GM18517 (cell line): Measurements from ENCODE around the gene LDLRAD4.

ENCODE experiments used
- ATAC-seq: cut with Tn5 transposase; IDR thresholded peaks from one replicate; pipeline ENCODE4 v1.9.1; 2021; ENCODE audit warnings: mild to moderate bottlenecking, moderate library complexity; ENCODE audit not compliant: unreplicated experiment

LDLRAD4 gene

DNA sequence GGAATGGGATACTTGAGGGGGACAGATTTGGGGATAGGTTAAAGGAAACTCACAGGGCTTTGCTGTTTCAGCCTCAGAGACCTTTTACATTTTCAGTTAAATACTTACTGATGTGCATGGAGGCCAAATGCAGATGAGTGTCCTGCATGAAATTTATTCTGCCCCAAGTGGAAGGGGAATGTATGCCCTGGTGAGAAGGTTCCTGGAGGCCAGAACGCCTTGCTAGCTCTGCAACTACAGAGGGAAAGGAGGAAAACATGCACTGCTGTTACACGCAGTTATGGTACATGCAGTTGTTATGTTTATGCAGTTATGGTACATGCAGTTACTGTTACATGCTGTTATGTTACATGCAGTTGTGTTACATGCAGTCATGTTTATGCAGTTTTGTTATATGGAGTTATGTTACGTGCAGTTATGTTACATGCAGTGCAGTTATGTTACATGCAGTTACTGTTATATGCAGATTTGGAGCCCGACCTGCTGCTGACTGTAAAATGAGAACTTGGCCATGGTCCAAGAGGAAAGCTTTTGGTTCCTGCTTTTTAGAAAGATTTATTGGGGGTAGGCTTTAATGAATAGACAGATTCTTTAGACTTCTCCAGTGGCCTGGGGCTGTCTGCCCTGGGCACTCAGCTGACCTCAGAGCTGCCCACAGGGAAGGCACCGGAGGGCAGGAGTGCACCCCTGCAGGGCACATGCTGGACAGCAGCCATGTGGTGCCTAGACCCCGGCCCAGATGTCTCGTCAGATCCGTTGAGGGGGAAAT is 84.1 kb downstream of the LDLRAD4 start:
- ATAC-seq: no peak

DNA sequence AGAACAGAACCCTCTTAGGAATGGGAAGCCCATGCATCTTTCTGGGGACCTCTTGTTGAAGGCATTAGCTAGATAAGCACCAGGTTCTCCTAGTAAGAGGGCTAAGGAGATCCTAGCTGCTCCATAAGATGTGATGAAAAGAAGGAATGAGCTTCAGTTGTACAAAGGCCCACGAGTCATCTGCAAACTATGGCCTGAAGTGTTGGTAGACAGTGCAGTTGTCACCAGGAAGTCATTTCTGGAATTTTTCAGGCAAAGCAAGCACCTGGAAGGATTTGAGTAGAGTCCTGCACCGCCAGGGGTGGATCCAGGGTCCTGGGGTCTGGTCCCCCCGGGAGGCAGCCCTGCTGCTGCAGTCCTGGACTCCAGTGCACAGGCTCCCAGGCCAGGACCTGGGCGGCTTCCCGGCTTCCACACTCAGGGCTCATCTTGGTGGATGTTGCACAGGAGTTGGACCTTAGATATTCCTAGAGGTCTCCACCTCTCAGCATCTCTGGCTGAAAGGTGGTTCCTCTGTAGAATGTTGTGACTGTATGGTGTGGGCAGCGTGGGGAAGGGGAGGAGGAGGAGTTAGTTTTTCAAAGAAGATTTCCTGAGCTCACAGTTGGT is 85.3 kb downstream of the LDLRAD4 start:
- ATAC-seq: no peak

DNA sequence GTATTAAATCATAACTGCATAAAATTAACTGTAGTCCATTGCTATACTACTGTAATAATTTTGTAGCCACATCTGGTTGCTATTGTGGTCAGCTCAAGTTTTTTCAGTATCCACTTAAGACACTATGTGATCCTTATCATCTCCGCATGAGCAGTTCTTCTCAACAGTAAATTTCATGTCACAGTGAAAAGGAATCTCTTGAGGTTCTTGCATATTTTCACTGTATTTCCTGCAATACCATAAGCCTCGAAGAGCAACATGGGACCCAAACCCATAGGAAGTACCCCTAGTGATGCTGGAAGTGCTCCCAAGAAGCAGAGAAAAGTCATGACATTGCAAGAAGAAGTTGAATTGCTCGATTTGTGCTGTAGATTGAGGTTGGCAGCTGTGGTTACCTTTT is 86.7 kb downstream of the LDLRAD4 start:
- no peak for ATAC-seq

DNA sequence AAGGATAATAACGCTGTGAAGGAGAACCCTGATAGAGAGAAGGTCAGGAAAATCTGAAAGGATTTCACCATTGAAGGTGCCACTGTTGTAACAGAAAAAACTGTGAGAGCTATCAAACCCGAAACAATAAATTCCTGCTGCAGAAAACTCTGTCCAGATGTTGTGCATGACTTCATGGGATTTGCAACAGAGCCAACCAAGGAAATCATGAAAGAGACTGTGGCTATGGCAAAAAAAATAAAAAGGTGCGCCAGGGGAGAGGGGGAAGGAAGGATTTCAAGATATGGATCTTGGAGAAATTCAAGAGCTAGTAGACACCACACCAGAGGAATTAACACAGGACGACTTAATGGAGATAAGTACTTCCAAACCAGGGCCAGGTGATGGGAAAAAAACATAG is 88.0 kb downstream of the LDLRAD4 start:
- ATAC-seq: no peak

DNA sequence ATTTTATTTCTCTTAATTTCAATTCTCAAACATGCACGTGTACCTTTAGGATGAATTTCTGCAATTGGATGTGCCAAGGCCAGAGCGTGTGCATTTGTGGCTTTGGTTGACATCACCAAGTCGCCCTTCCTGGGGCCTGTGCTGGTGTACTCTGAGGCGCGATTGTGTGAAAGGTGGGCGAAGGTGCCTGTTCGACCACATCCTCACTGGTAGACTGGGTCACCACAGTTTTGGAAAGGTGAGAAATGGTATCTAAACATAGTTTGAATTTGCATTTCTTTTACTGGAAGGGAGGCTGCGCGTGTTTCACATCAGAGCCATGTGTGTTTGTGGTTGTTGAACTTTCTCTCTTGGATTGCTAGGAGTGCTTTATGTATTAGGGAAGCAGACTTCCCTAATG is 89.8 kb downstream of the LDLRAD4 start:
- no peak for ATAC-seq

DNA sequence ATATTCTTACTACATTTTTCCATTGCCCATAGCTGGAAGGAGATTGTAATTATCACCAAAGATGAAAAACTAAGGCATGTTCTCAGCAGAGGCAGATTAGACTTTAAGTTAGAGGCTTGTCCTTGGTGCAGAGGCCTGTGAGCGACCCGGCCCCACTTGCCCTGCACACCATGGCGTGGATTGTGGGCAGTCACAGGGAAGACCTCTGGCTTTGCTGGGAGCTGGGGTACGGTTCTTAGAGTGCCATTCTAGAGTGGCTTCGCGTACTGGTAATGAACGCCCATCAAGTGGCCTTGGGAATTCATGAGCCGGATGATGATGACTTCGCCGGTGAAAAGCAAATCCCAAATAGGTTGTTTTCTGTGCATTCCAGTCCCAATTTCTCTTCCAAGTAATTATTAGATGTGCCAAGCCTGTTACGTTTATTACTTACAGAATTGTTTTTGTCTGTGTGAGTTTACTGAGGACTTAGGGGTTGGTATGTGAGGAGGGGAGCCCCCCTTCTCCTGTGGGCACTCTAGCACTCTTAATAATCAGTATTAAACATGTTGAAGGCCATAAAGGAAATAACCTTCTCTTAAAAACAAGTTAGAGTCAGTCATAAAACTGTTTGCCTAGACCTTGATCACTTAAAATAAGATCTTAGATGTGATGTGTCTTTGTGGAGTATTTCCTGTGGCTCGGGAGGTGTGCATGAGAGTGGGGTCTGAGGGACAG is 90.6 kb downstream of the LDLRAD4 start:
- ATAC-seq: no peak

DNA sequence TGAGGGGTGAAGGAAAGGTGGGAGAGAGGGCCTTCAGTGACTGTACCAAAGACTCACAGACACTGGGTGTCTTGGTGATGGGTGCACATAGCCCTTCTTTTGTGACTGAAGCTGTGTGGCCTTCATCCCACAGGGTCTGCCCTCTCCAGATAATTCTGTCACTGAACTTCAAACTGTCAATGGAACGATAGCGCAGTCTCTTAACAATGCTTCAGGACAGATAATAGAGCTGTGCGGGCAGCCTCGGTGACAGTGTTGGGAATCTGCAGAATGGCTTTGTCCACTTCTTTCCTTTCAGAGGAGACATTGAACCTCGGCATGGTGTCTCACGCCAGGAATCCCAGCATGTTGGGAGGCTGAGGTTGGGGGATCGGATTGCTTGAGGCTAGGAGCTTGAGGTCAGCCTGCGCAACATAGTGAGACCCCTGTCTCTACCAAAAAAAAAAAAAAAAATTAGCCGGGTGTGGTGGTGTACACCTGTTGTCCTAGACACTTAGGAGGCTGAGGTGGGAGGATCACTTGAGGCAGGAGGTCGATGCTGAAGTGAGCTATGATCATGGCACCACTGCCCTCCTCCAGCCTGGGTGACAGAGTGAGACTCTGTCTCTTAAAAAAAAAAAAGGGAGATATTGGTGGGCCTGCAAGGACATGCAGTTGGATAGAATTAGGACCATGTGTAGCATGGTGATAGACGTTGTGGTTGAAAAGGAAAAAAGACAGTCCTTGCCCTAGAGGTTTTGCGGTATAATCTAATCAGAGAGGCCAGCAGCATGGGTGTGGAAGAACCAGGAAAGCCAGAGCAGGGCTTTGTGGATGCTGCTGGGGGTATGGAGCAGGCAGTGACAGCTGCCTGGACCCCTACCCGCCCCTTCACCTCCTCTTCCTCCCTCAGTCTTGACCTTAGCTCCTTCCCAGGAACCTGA is 91.4 kb downstream of the LDLRAD4 start:
- no peak for ATAC-seq

DNA sequence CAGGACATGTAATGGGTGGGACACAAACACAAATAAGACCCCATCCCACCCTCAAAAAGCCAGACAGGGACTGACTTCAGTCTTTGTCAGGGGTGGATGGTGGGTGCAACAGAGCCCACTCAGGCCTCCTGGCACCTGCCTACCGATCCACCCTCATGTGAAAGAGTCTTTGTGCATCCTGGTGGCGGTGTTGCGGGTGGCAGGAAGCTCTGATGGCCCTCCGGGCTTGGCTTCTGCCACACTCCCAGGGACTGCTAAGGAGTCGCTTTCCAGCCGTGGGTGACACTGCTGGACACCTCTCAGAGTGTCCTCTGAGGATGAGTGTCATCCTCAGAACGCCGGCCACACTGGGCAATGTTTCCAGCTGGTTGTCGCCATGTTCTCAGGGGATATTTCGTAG is 92.6 kb downstream of the LDLRAD4 start:
- no peak for ATAC-seq

DNA sequence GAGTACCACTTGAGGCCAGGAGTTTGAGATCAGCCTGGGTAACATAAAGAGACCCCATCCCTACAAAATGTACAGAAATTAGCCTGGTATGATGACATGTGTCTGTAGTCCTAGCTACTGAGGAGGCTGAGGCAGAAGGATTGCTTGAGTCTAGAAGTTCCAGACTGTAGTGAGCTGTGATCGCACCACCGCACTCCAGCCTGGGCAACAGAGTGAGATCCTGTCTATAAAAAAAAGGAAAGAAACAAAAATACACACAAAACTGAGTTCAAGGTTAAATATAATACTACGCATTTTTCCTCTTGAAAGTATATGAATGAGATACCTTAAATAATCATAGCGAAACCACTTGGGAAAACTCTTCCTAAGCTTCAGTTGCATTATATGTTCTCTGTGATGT is 94.0 kb downstream of the LDLRAD4 start:
- no peak for ATAC-seq

DNA sequence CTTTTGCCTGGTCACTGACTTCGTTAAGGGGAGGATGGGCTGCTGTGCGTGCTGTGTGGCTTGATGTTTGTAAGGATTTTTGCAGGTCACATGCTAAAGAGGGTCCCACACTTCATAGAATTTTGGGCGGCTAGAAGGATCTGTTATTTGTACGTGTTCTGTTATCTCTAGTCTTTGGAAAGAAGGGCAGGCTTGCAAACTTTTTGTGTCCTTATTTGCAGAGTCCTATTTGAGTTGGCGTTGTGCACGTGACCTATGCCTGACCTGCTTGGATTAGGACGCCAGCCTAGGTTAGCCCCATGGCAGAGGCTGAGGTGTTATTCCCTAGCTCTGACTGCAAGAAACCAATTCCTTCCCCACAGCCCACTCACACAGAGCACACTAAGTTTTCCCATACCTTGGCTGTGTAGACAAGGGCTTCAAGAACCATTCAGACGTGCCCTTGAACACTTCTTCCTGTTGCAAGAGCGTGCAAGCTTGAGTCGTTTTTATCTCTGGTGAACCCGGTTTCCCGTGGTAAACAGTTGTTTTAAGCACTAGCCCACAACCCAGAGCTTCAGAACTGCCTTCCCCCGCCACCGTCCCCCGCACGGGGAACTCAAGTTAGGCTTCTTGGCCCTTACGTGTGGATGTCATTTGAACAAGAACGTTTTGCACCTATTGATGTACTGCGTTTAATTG is 94.6 kb downstream of the LDLRAD4 start:
- no peak for ATAC-seq

DNA sequence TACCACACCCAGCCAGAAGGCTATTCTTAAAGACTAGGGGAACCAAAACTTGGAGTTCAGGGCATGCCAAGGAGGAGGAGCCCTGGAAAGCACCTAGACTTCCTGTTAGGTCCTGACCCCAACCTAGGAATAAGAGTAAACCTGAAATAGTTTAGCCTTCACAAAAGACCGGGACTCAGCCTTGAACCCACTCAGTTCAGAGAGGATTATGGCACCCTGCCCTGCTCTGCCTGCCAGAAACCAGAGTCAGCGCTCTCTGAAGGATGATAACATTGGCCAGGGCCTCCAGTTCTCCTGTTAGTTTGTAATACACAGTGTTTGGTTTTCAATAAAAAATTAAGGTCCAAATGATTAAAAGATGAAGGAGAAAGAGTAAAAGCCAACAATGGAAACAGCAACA is 96.4 kb downstream of the LDLRAD4 start:
- ATAC-seq: no peak

DNA sequence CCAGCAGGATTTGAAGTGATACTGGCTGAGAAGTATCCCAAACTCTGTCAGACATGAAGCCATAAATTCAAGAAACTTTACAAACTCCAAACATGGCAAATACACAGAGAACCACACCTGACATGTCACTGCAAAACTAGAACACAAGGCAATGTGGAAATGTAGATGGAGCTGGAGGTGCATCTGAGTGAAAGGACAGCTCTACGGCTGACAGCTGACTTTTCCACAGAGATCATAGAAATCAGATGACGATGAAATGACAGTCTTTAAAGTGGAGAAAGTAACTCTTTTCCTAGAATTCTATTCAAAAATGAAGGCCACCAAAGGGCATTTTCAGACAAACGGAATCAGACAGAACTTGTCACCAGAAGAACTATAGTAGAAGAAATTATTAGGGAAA is 97.5 kb downstream of the LDLRAD4 start:
- no peak for ATAC-seq

DNA sequence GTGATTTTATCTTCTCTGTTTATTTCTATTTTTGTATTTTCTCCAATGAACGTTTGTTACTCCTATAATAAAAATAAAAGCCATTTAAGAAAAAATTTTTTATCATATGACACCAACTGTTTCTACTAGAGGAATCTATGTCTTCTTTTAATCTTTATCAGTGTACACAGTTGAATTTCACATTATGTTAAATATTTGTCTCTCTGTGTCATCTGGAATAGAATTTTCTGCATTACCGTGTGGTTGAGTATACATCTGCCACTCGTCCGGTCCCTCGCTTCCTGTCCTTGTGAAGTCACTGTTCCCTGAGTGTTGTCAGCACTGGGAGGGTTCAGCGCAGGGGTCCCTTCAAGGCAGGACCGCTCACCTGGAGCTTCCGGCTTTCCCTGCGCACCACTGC is 99.2 kb downstream of the LDLRAD4 start:
- no peak for ATAC-seq

DNA sequence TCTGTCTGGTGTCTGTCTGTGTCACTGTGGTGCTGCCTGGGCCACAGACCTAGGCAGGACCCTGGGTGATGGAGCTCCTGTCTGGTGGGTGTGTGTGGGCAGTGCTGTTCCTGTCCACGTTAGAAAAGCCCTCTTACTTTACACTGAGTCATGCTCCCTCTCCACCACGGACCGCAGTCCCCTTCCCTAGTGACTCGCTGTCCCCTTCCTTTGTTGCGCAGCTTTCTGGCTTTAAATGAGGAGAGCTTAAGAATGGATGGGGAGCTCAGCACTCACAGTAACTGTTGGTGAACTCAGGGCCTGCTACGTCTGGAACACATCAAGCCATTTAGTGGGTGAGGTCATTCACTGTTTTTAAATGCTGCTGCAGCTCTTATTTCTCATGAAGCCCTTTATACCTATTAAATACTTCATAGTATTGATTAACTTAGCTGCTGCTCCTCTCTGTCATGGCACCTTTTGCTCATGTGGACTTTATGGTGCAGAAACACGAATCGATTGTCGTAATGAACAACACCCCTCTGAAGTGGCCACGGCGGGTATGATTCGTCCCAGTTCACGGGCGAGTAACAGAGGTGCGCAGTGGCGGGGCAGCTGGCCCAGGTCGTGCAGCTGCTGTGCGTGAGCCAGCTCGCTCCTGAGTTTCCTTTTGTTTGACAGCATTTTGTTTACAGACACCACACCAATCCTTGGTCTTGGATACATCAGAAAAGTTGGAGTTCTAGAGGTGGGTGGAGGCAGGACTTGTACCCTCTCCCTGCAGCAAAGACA is 100.4 kb downstream of the LDLRAD4 start:
- ATAC-seq: no peak

DNA sequence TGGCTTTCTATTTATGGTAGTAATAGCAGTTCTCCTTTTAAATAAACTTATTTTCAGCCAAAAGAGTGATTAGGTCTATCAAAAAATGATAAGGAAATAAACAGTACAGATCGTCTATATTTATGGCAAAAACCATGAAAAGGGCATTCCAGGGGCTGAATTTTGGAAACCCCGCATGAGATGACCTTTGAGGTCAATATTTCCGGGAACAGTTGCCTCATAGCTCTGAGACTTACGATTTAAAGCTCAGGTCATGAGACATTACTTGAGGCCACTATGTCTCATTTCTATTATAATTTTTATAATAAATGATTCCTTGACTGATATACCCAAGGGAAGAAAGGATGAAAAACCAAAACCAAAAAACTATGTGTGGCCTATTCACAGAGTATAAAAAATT is 101.1 kb downstream of the LDLRAD4 start:
- no peak for ATAC-seq

DNA sequence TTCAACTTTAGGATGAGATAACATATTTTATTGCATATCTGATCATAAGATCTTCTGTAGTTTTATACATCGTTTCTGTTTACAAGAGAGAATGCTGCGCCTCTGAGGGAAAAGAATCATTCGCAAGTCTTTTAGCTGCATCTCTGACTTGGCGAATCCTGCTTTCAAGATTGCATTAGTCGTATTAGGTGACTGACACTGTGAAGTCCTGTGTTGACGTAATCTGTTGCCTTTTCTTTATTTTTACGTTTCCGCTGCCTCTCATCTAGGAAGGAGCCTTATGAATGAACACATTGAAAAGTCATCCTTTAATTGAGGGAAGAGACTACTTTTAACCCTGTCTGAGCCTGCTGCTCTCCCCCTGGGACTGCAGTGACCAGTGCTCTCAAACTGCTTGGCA is 101.5 kb downstream of the LDLRAD4 start:
- no peak for ATAC-seq

DNA sequence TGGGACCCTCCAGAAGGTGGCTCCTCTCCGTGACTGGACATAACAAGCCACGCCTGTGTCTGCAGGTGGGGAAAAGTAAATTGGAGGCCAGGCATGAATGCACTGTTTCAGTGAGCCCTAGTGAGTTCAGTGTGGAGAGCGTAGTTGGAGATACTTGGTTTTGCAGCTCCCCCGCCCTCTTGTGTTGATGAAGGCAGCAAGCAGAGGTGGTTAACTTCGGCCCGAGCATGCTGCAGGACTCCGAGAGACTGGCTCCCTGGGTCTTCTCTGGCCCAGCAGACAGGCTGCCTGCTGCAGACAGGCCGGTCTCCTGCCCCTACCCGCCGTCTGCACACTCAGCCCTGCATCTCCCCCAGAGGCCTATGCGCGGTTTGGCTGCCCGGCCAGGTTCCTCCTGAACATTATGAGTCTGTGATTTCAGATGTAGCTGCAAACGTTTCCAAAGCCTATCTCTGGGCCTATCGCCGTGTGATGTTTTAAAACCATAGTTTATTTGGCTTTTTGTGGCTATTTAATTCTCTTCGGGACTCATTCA is 102.4 kb downstream of the LDLRAD4 start:
- no peak for ATAC-seq

DNA sequence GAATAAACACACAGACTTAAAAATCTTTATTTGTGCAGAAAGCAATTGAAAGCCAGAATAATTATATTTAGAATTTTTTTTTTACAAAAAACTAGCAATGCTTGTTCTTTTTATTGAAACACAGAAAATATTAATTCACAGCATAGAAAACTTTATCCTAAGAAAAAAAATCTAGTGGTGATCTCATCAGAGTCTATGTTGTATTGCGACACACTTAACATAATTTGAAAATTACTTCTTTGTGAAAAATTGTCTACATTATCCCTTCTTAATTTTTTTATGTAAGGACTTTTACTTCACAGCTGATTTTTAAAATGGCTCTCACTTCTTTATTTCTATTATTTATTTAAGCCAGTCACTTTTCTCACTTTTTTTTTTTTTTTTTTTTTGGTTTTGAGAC is 103.4 kb downstream of the LDLRAD4 start:
- no peak for ATAC-seq

DNA sequence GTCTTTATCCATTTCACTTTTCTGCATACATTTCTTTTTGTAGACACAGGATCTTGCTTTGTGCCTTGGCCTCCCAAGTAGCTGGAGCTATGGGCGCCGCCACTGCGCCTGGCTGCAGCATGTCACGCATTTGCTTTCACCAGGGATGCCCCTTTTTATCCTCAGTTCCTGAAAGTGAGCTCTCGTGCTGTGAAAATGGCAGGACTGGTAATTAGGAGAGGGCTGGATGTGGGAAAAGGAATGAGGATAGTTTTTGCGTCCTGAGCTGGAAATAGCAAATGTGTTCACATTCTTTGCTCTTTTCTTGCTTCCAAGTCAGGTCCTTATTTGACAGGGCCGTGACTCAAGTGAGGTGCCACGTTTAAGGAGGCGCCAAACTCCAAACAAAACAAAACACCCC is 104.6 kb downstream of the LDLRAD4 start:
- no peak for ATAC-seq

DNA sequence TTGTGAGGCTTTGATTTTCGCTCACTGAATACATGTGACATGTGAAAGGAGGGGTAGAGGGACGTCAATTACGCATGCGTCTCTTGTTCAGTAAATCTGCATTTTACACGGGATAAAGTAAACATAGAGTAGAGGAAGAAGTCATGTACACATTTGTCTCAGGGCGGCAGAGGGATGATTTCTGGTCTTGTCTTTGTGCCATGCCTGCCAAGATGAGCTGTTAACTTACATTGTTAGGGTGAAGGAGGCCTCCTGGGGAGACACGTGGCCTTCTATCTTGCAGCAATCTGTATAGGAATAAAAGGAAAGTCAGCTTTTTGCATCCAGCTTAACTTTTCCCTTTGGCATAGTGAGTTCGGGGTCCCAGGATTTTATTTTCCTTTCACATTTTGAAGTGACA is 106.3 kb downstream of the LDLRAD4 start:
- ATAC-seq: no peak
